Upper lobe of left lung (tissue), 6 donors: ENCODE results near the gene CYP4A22. TPM values are rescaled to one million over a fixed set of nuclear protein-coding genes. Genes with fewer than 3 reads are reported as not detected.

ENCODE experiments used
- ATAC-seq, 2 donors: fragments of 200-7000 bp; cut with Tn5 transposase; one replicate each; pipeline ENCODE4 v1.9.1; 2022; ENCODE audit warnings: mild to moderate bottlenecking in 2 of 2, moderate library complexity in 2 of 2; ENCODE audit not compliant: low FRiP score in 2 of 2
- DNase-seq, 2 donors: peaks; one replicate each; pipeline ENCODE4 v3.0.0-alpha.2; 2019 to 2020
- H3K27ac ChIP-seq, 4 donors: fragments of 200-600 bp; sonication (generic); one replicate each; pipeline ENCODE4 v1.5.1; 2016 to 2019
- H3K27me3 ChIP-seq, 4 donors: fragments of 200-600 bp; sonication (generic); one replicate each; pipeline ENCODE4 v1.5.1; 2017 to 2019
- H3K36me3 ChIP-seq, 4 donors: fragments of 200-600 bp; sonication (generic); one replicate each; pipeline ENCODE4 v1.5.1; 2016 to 2019
- H3K4me1 ChIP-seq, 4 donors: fragments of 200-600 bp; sonication (generic); one replicate each; pipeline ENCODE4 v1.5.1; 2018 to 2019
- H3K4me3 ChIP-seq, 4 donors: fragments of 200-600 bp; sonication (generic); one replicate each; pipeline ENCODE4 v1.5.1; 2017 to 2019; ENCODE audit warnings: mild to moderate bottlenecking in 2 of 4, moderate library complexity in 1 of 4
- H3K9me3 ChIP-seq, 4 donors: fragments of 200-600 bp; sonication (generic); one replicate each; pipeline ENCODE4 v1.5.1; 2018 to 2019
- CTCF ChIP-seq, 6 experiments: fragments of 450-650 bp in 4 of 6; fragments of 200-600 bp in 2 of 6; sonication (generic) in 2 of 6; IDR thresholded peaks; one replicate each; pipeline ENCODE4 v1.5.1; 2016 to 2019; ENCODE audit warnings: antibody characterized with exemption in 6 of 6
- EP300 ChIP-seq, 4 donors: sonication (generic); formaldehyde crosslinking; IDR thresholded peaks; one replicate each; pipeline ENCODE4 v1.5.1; 2017; ENCODE audit warnings: antibody characterized with exemption in 4 of 4, control low read depth in 2 of 4
- POLR2A ChIP-seq, 4 donors: fragments of 450-650 bp; IDR thresholded peaks; one replicate each; pipeline ENCODE4 v1.5.1; 2016 to 2017; ENCODE audit warnings: antibody characterized with exemption in 4 of 4, mild to moderate bottlenecking in 2 of 4
- POLR2AphosphoS5 ChIP-seq, 2 donors: sonication (generic); formaldehyde crosslinking; IDR thresholded peaks; one replicate each; pipeline ENCODE4 v1.5.1; 2017; ENCODE audit warnings: antibody characterized with exemption in 2 of 2
- whole genome bisulfite sequencing, 2 donors: methylation state at CpG; one replicate each; pipeline ENCODE4 v1.1.5; 2017 to 2018; 5-methylcytosine and 5-hydroxymethylcytosine counted together
- total RNA-seq, 6 donors: library from RNA; depleted of rRNA in 4 of 6; stranded (reverse); fragments of >200 nt in 4 of 6; gene quantifications; one replicate each; pipeline versions ENCODE4 v1.1.0 to v1.2.1, GENCODE V29; 2016 to 2021
- donor health status: DM: no; HTN: no; CAD: no; lungs with moderate emphysema.
- donor health status: DM: no; HTN: yes; CAD: no; lungs with severe emphysema.

CYP4A22 gene
- total RNA-seq, 6 donors from 2014 or later = 0.13 to 3.1 (median 1.6) TPM

GRCh38 chr1:47182676-47183235, 45.5 kb downstream of the CYP4A22 start:
- no peak overlapping the region for H3K4me3 ChIP-seq
- WGBS, 2 donors = 69% methylated on average over 7 of the region's 7 CpGs; no CpG with 5 or more reads in 1 of the 2 donors

GRCh38 chr1:47183308-47184089, 46.3 kb downstream of the CYP4A22 start:
- Histone ChIP-seq H3K27ac (no peak overlapping the region), H3K9me3 (no peaks in the 10 kb centered on the region), H3K4me1 (peaks cover 9 to 18% (median 13%) of the 10 kb centered on the region in 4 donors), H3K36me3 (no peaks in the 10 kb centered on the region), H3K27me3 (no peaks in the 10 kb centered on the region), H3K4me3 (no peak overlapping the region)
- TF ChIP-seq POLR2A (IDR thresholded peaks at IDR 0.05) = no peak
- no peak for TF ChIP-seq POLR2AphosphoS5 (IDR thresholded peaks at IDR 0.05)
- no peak for TF ChIP-seq EP300 (IDR thresholded peaks at IDR 0.05)
- TF ChIP-seq CTCF (IDR thresholded peaks at IDR 0.05) = no peak
- ATAC-seq = no peak
- peak in 1 of 2 donors; percentile 32 for DNase-seq
- 78 to 81% methylated on average over 11 of the region's 11 CpGs for WGBS, 2 donors

More at GRCh38 chr1:47182676-47183235, 45.5 kb downstream of the CYP4A22 start:
- peaks cover 9 to 16% (median 12%) of the 10 kb centered on the region in 4 donors for H3K4me1 ChIP-seq
- H3K27me3 ChIP-seq = no peaks in the 10 kb centered on the region
- H3K36me3 ChIP-seq = no peaks in the 10 kb centered on the region
- no peak for DNase-seq
- ATAC-seq = no peak
- TF ChIP-seq POLR2A (IDR thresholded peaks at IDR 0.05) = no peak
- H3K9me3 ChIP-seq = no peaks in the 10 kb centered on the region
- H3K27ac ChIP-seq = no peak overlapping the region

- Histone ChIP-seq H3K27me3 (no peaks in the 10 kb centered on the region), H3K36me3 (no peaks in the 10 kb centered on the region), H3K27ac (no peak overlapping the region), H3K4me1 (peaks cover 9 to 24% (median 10%) of the 10 kb centered on the region in 4 donors), H3K4me3 (no peak overlapping the region), H3K9me3 (no peaks in the 10 kb centered on the region)
- 75 to 80% methylated on average over 5 of the region's 5 CpGs for WGBS, 2 donors
- ATAC-seq = no peak
- no peak for DNase-seq
- no peak for TF ChIP-seq CTCF (IDR thresholded peaks at IDR 0.05)
- TF ChIP-seq POLR2AphosphoS5 (IDR thresholded peaks at IDR 0.05) = no peak
- TF ChIP-seq POLR2A (IDR thresholded peaks at IDR 0.05) = no peak
- TF ChIP-seq EP300 (IDR thresholded peaks at IDR 0.05) = no peak
These were observed 47.0 kb downstream of the CYP4A22 start for GRCh38 chr1:47184090-47184821.

GRCh38 chr1:47184822-47185677, 47.8 kb downstream of the CYP4A22 start:
- Histone ChIP-seq H3K4me3 (no peak overlapping the region), H3K9me3 (no peaks in the 10 kb centered on the region), H3K27me3 (no peaks in the 10 kb centered on the region), H3K27ac (no peak overlapping the region), H3K4me1 (peaks cover under 1 to 17% (median 7%) of the 10 kb centered on the region in 4 donors), H3K36me3 (no peaks in the 10 kb centered on the region)
- DNase-seq = no peak
- TF ChIP-seq POLR2A (IDR thresholded peaks at IDR 0.05) (no peak), POLR2AphosphoS5 (IDR thresholded peaks at IDR 0.05) (no peak), CTCF (IDR thresholded peaks at IDR 0.05) (no peak), EP300 (IDR thresholded peaks at IDR 0.05) (no peak)
- ATAC-seq = no peak
- 90% methylated on average over 14 of the region's 14 CpGs for WGBS, 2 donors
